B cell (primary cell): ENCODE data around the gene SNX24. TPM values are rescaled to one million over a fixed set of nuclear protein-coding genes. Genes with fewer than 3 reads are reported as not detected.

ENCODE experiments used
- ATAC-seq: fragments of 200-7000 bp; cut with Tn5 transposase; one replicate; pipeline ENCODE4 v1.10.0; 2021; ENCODE audit warnings: low read depth, mild to moderate bottlenecking, moderate number of reproducible peaks, moderate library complexity
- CTCF ChIA-PET: fragments of 350-600 bp; sonication (Branson Sonifier 250); formaldehyde crosslinking; loops from one replicate; lab custom pipeline; 2021; ENCODE audit warnings: antibody characterized with exemption, inconsistent platforms; lab: Charles Lee
- POLR2A ChIA-PET: fragments of 350-600 bp; sonication (Branson Sonifier 250); formaldehyde crosslinking; loops from one replicate; lab custom pipeline; 2021; ENCODE audit warnings: antibody characterized with exemption; lab: Charles Lee
- DNase-seq: peaks from one replicate; pipeline ENCODE4 v3.0.0; 2013
- H2AFZ ChIP-seq: 2 replicates; pipeline ENCODE4 v1.6.1; 2012; ENCODE audit warnings: mild to moderate bottlenecking, low read depth, low read length; ENCODE audit not compliant: insufficient read depth, poor library complexity, severe bottlenecking
- H3K27ac ChIP-seq, 2 donors: 1 replicate in 1 of 2; 2 replicates in 1 of 2; pipeline ENCODE4 v1.5.1; 2012 to 2013; ENCODE audit warnings: low read length in 2 of 2, mild to moderate bottlenecking in 2 of 2, moderate library complexity in 1 of 2
- H3K27me3 ChIP-seq, 4 experiments: fragments of 200-600 bp in 1 of 4; sonication (generic) in 1 of 4; replicated peaks in 1 of 4; 1 replicate in 2 of 4; 2 replicates in 2 of 4; pipeline versions ENCODE4 v1.6.1 to v1.7.0; 2013 to 2016; ENCODE audit warnings: low read length in 3 of 4, mild to moderate bottlenecking in 2 of 4, mixed read lengths in 1 of 4, moderate library complexity in 1 of 4; ENCODE audit not compliant: insufficient read depth in 4 of 4, control insufficient read depth in 3 of 4; ENCODE audit errors: control extremely low read depth in 1 of 4
- H3K36me3 ChIP-seq, 2 experiments: replicated peaks in 1 of 2; 1 replicate in 1 of 2; 2 replicates in 1 of 2; pipeline versions ENCODE4 v1.6.1 to v1.7.1; 2013; ENCODE audit warnings: low read length in 1 of 2; ENCODE audit not compliant: insufficient read depth in 2 of 2, control insufficient read depth in 1 of 2; ENCODE audit errors: control extremely low read depth in 1 of 2, extremely low read depth in 1 of 2
- H3K4me1 ChIP-seq, 2 donors: fragments of 200-600 bp in 1 of 2; sonication (generic) in 1 of 2; 1 replicate in 1 of 2; 2 replicates in 1 of 2; pipeline versions ENCODE4 v1.5.1 to v1.6.1; 2013 to 2017; ENCODE audit warnings: low read length in 2 of 2; ENCODE audit not compliant: control insufficient read depth in 2 of 2, insufficient read depth in 2 of 2
- H3K4me2 ChIP-seq: replicated peaks from 2 replicates; pipeline ENCODE3; 2012; ENCODE audit warnings: mild to moderate bottlenecking, low read depth, low read length; ENCODE audit not compliant: poor library complexity, severe bottlenecking
- H3K4me3 ChIP-seq, 5 experiments: fragments of 200-600 bp in 1 of 5; sonication (generic) in 1 of 5; 1 replicate in 3 of 5; 2 replicates in 2 of 5; pipeline versions ENCODE4 v1.5.1 to v1.7.0; 2011 to 2016; ENCODE audit warnings: low read length in 4 of 5, mild to moderate bottlenecking in 4 of 5, low read depth in 2 of 5, control low read depth in 1 of 5, moderate library complexity in 1 of 5; ENCODE audit not compliant: insufficient read depth in 1 of 5; ENCODE audit errors: control extremely low read depth in 1 of 5, extremely low read depth in 1 of 5
- H3K79me2 ChIP-seq: fragments of 200-600 bp; sonication (generic); one replicate; pipeline ENCODE4 v1.6.0; 2016; ENCODE audit warnings: low read length; ENCODE audit not compliant: control insufficient read depth, insufficient read depth
- H3K9ac ChIP-seq: fragments of 200-600 bp; sonication (generic); 2 replicates; pipeline ENCODE4 v1.6.1; 2017; ENCODE audit warnings: mild to moderate bottlenecking, low read length, moderate library complexity
- H3K9me3 ChIP-seq, 3 donors: one replicate each; pipeline versions ENCODE4 v1.6.1 to v1.7.1; 2013; ENCODE audit warnings: low read length in 2 of 3; ENCODE audit not compliant: control insufficient read depth in 2 of 3, insufficient read depth in 1 of 3; ENCODE audit errors: control extremely low read depth in 1 of 3
- H4K20me1 ChIP-seq: 2 replicates; pipeline ENCODE4 v1.6.0; 2012; ENCODE audit warnings: mild to moderate bottlenecking, low read length; ENCODE audit not compliant: insufficient read depth, control insufficient read depth, poor library complexity, severe bottlenecking
- H3K27ac Mint-ChIP-seq: one replicate; pipeline ENCODE4 v1.8.0; 2021; ENCODE audit warnings: mixed read lengths
- H3K27me3 Mint-ChIP-seq: one replicate; pipeline ENCODE4 v1.8.0; 2021; ENCODE audit warnings: mixed read lengths
- H3K4me1 Mint-ChIP-seq: one replicate; pipeline ENCODE4 v1.8.0; 2021; ENCODE audit warnings: mixed read lengths
- H3K4me3 Mint-ChIP-seq: one replicate; pipeline ENCODE4 v1.8.0; 2021; ENCODE audit warnings: mixed read lengths
- H3K9me3 Mint-ChIP-seq: one replicate; pipeline ENCODE4 v1.8.0; 2022; ENCODE audit warnings: mixed read lengths; ENCODE audit not compliant: insufficient read depth
- CTCF ChIP-seq: fragments of 200-600 bp; IDR thresholded peaks from one replicate; pipeline ENCODE4 v1.8.0; 2022; ENCODE audit warnings: antibody characterized with exemption, mild to moderate bottlenecking
- EZH2 ChIP-seq: IDR thresholded peaks from 2 replicates; pipeline ENCODE4 v1.6.1; 2012; ENCODE audit warnings: borderline replicate concordance, low read depth, mild to moderate bottlenecking, moderate library complexity, low read length; ENCODE audit not compliant: insufficient read depth, poor library complexity, severe bottlenecking
- WGBS: methylation state at CpG from one replicate; pipeline ENCODE4 v1.1.5; 2013; ENCODE audit warnings: missing lambda C conversion rate; ENCODE audit not compliant: insufficient coverage; 5-methylcytosine and 5-hydroxymethylcytosine counted together
- intact Hi-C: fragments of 100-400 bp; cut with micrococcal nuclease; formaldehyde crosslinking; loops from one replicate; pipeline ENCODE4 v1.10.0; 2022
- polyA plus RNA-seq: library from polyadenylated mRNA; depleted of rRNA; stranded (reverse); fragments of >200 nt; gene quantifications from 2 replicates; pipeline ENCODE4 v1.2.3, GENCODE V29; 2012
- total RNA-seq, 2 donors: library from RNA; stranded (reverse); fragments of 120-200 nt in 1 of 2; gene quantifications; 1 replicate in 1 of 2; 2 replicates in 1 of 2; pipeline versions ENCODE4 v1.2.3 to v1.2.4, GENCODE V29; 2013 to 2022

SNX24 gene
- total and polyA plus RNA-seq, 2 donors (not counting 1 experiment from before 2014, with no cell fraction given) = 1.1 to 9.3 TPM

- Mint-ChIP-seq H3K9me3 (no peaks in the 10 kb centered on the region), H3K27ac (no peak overlapping the region), H3K4me3 (no peak overlapping the region), H3K27me3 (no peaks in the 10 kb centered on the region), H3K4me1 (no peaks in the 10 kb centered on the region)
- DNase-seq (no peak), ATAC-seq (no peak)
- no peak for TF ChIP-seq CTCF
- no peak for TF ChIP-seq EZH2
- Histone ChIP-seq H3K4me1 (no peaks in the 10 kb centered on the region), H3K79me2 (no peaks in the 10 kb centered on the region), H3K27ac (no peak overlapping the region), H4K20me1 (no peaks in the 10 kb centered on the region), H3K9me3 (no peaks in the 10 kb centered on the region), H2AFZ (no peak overlapping the region), H3K36me3 (no peaks in the 10 kb centered on the region), H3K4me2 (no peak overlapping the region), H3K4me3 (no peak overlapping the region), H3K9ac (no peak overlapping the region), H3K27me3 (no peaks in the 10 kb centered on the region)
- ChIA-PET POLR2A (no interaction called here), CTCF (interaction anchor here (1.1 kb wide), 1 partner anchor 13 kb away, joined by 4 read pairs; no protein-coding TSS in a partner anchor)
- WGBS = 80% methylated on average over 4 of the region's 4 CpGs
- intact Hi-C loops = no loop called here
These were observed 92.5 kb downstream of the SNX24 start for GRCh38 chr5:122937914-122938313.

DNA sequence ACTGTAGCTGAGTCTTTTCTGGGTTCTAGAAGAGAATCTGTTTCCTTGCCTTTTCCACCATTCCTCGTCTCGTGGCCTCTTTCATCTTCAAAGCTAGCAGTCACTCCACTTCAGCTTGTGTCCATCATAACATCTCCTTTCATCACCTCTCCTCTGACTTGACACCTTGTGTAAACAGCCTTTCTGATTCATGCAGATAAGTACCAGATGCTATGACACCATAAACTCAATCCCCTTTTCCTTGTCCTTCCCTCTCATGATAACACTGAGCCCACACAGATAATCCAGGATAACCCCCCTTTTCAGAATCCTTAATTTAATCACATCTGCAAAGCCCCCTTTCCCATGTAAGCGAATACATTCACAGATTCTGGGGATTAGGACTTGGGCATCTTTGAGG, 95.5 kb downstream of the SNX24 start:
- no peak overlapping the region for H3K4me3 ChIP-seq

More for the DNA sequence above, 95.5 kb downstream of the SNX24 start:
- ChIA-PET POLR2A (no interaction called here), CTCF (interaction anchor here (1.2 kb wide), 1 partner anchor 11 kb away, joined by 3 read pairs; no protein-coding TSS in a partner anchor)
- Histone ChIP-seq H2AFZ (no peak overlapping the region), H3K79me2 (no peaks in the 10 kb centered on the region), H3K27ac (no peak overlapping the region), H3K27me3 (no peaks in the 10 kb centered on the region), H3K9me3 (no peaks in the 10 kb centered on the region), H3K4me1 (no peaks in the 10 kb centered on the region), H3K9ac (no peak overlapping the region), H3K4me2 (no peak overlapping the region), H4K20me1 (no peaks in the 10 kb centered on the region), H3K36me3 (no peaks in the 10 kb centered on the region)
- Mint-ChIP-seq H3K27me3 (no peaks in the 10 kb centered on the region), H3K9me3 (no peaks in the 10 kb centered on the region), H3K27ac (no peak overlapping the region), H3K4me3 (no peak overlapping the region), H3K4me1 (no peaks in the 10 kb centered on the region)
- TF ChIP-seq EZH2 = no peak
- TF ChIP-seq CTCF = no peak
- intact Hi-C loops = no loop called here
- no peak for ATAC-seq
- WGBS = 94% methylated on average over 2 of the region's 3 CpGs
- DNase-seq = no peak
